GM19238 (cell line): ENCODE measurements around the gene RAB31.

Experiments
- DNase-seq: peaks from one replicate; pipeline ENCODE4 v3.0.0; 2011; ENCODE audit warnings: low spot score; ENCODE audit not compliant: insufficient read length

RAB31 gene

GRCh38 chr18:9860682-9861081 is 152.6 kb downstream of the RAB31 start:
- DNase-seq = no peak

GRCh38 chr18:9861157-9861556 is 153.1 kb downstream of the RAB31 start:
- peak; percentile 26 for DNase-seq

GRCh38 chr18:9861933-9862332 is 153.8 kb downstream of the RAB31 start:
- no peak for DNase-seq

GRCh38 chr18:9862686-9863085 is 154.6 kb downstream of the RAB31 start:
- DNase-seq = no peak

GRCh38 chr18:9863282-9863681 is 155.2 kb downstream of the RAB31 start:
- DNase-seq = no peak

- DNase-seq = no peak
These were observed 157.8 kb downstream of the RAB31 start for GRCh38 chr18:9865764-9866490.

- DNase-seq = no peak
These were observed 158.5 kb downstream of the RAB31 start for GRCh38 chr18:9866627-9867026.

- no peak for DNase-seq
These were observed 159.0 kb downstream of the RAB31 start for GRCh38 chr18:9867071-9867594.

GRCh38 chr18:9868857-9869714 is 161.0 kb downstream of the RAB31 start:
- DNase-seq = no peak

- no peak for DNase-seq
These were observed 161.8 kb downstream of the RAB31 start for GRCh38 chr18:9869715-9870430.

GRCh38 chr18:9870431-9871008 is 162.4 kb downstream of the RAB31 start:
- DNase-seq = no peak

- no peak for DNase-seq
These were observed 163.2 kb downstream of the RAB31 start for GRCh38 chr18:9871244-9871746.

GRCh38 chr18:9872823-9873222 is 164.7 kb downstream of the RAB31 start:
- DNase-seq = no peak

- DNase-seq = no peak
These were observed 166.6 kb downstream of the RAB31 start for GRCh38 chr18:9874728-9875127.

- DNase-seq = no peak
These were observed 168.2 kb downstream of the RAB31 start for GRCh38 chr18:9876212-9876866.

GRCh38 chr18:9876867-9877654 is 169.0 kb downstream of the RAB31 start:
- DNase-seq = no peak

GRCh38 chr18:9877655-9878014 is 169.5 kb downstream of the RAB31 start:
- DNase-seq = no peak

- no peak for DNase-seq
These were observed 170.0 kb downstream of the RAB31 start for GRCh38 chr18:9878095-9878494.

GRCh38 chr18:9878783-9879242 is 170.7 kb downstream of the RAB31 start:
- DNase-seq = no peak

- DNase-seq = no peak
These were observed 176.0 kb downstream of the RAB31 start for GRCh38 chr18:9884090-9884489.
